ENCODE results near the gene TEX35. TPM values are rescaled to one million over a fixed set of nuclear protein-coding genes. Genes with fewer than 3 reads are reported as not detected.

Gene TEX35
- polyA plus RNA-seq, 1 donor (not counting 4 experiments of a cell fraction or from before 2014, with no cell fraction given): 0.18 TPM

- DNase-seq (ENCODE audit: low read depth, low spot score) (no peak), FAIRE-seq (no peak)
- Histone ChIP-seq H3K9me3 (ENCODE audit: control insufficient read depth, low read depth, low read length) (no peaks in the 10 kb centered on the region), H3K9me1 (ENCODE audit: control insufficient read depth, extremely low read depth, insufficient read depth, low read length) (no peaks in the 10 kb centered on the region), H3K4me2 (ENCODE audit: control insufficient read depth, extremely low read depth, insufficient read depth, low read depth, low read length) (no peak overlapping the region), H3K27ac (ENCODE audit: control insufficient read depth, insufficient read depth, low read length) (no peak overlapping the region), H3K4me1 (ENCODE audit: control insufficient read depth, extremely low read depth, insufficient read depth, low read length) (peaks cover 2% of the 10 kb centered on the region), H4K20me1 (ENCODE audit: control insufficient read depth, extremely low read depth, insufficient read depth, low read length) (no peaks in the 10 kb centered on the region), H2AFZ (ENCODE audit: control insufficient read depth, low read length) (no peak overlapping the region), H3K36me3 (ENCODE audit: control insufficient read depth in 2 of 2, extremely low read depth in 1 of 2, insufficient read depth in 2 of 2, low read length in 2 of 2) (no peaks in the 10 kb centered on the region), H3K79me2 (ENCODE audit: control insufficient read depth, insufficient read depth, low read length) (no peaks in the 10 kb centered on the region), H3K9ac (ENCODE audit: control insufficient read depth, extremely low read depth, insufficient read depth, low read length) (no peak overlapping the region), H3K4me3 (ENCODE audit: control insufficient read depth in 2 of 3, extremely low read depth in 1 of 3, insufficient read depth in 2 of 3, low read depth in 1 of 3, low read length in 3 of 3) (no peak overlapping the region), H3K27me3 (ENCODE audit: control insufficient read depth, extremely low read depth, insufficient read depth, low read length) (no peaks in the 10 kb centered on the region)
- dilution Hi-C loops (cut with MboI; ENCODE audit: extremely low pct_ligation_motif_present, low sequenced_read_pairs): no loop called here
- no peak for TF ChIP-seq EZH2 (IDR thresholded peaks at IDR 0.05; ENCODE audit: low read length)
- no peak for TF ChIP-seq CTCF (optimal IDR thresholded peaks at IDR 0.05 in 1 of 3, IDR thresholded peaks at IDR 0.05 in 1 of 3, conservative IDR thresholded peaks at IDR 0.05 in 1 of 3; ENCODE audit: extremely low read depth in 1 of 3, insufficient read depth in 2 of 3, low read length in 3 of 3)
Measured at GRCh38 chr1:178490967-178491366, 21.9 kb upstream of the TEX35 start.

- Histone ChIP-seq H3K9me3 (ENCODE audit: control insufficient read depth, low read depth, low read length) (no peaks in the 10 kb centered on the region), H3K9me1 (ENCODE audit: control insufficient read depth, extremely low read depth, insufficient read depth, low read length) (no peaks in the 10 kb centered on the region), H3K4me1 (ENCODE audit: control insufficient read depth, extremely low read depth, insufficient read depth, low read length) (peaks cover 2% of the 10 kb centered on the region), H3K36me3 (ENCODE audit: control insufficient read depth in 2 of 2, extremely low read depth in 1 of 2, insufficient read depth in 2 of 2, low read length in 2 of 2) (no peaks in the 10 kb centered on the region), H4K20me1 (ENCODE audit: control insufficient read depth, extremely low read depth, insufficient read depth, low read length) (no peaks in the 10 kb centered on the region), H3K9ac (ENCODE audit: control insufficient read depth, extremely low read depth, insufficient read depth, low read length) (no peak overlapping the region), H3K27me3 (ENCODE audit: control insufficient read depth, extremely low read depth, insufficient read depth, low read length) (no peaks in the 10 kb centered on the region), H3K79me2 (ENCODE audit: control insufficient read depth, insufficient read depth, low read length) (no peaks in the 10 kb centered on the region), H3K27ac (ENCODE audit: control insufficient read depth, insufficient read depth, low read length) (no peak overlapping the region), H3K4me3 (ENCODE audit: control insufficient read depth in 2 of 3, extremely low read depth in 1 of 3, insufficient read depth in 2 of 3, low read depth in 1 of 3, low read length in 3 of 3) (no peak overlapping the region), H3K4me2 (ENCODE audit: control insufficient read depth, extremely low read depth, insufficient read depth, low read depth, low read length) (no peak overlapping the region), H2AFZ (ENCODE audit: control insufficient read depth, low read length) (no peak overlapping the region)
- no peak for TF ChIP-seq CTCF (optimal IDR thresholded peaks at IDR 0.05 in 1 of 3, IDR thresholded peaks at IDR 0.05 in 1 of 3, conservative IDR thresholded peaks at IDR 0.05 in 1 of 3; ENCODE audit: extremely low read depth in 1 of 3, insufficient read depth in 2 of 3, low read length in 3 of 3)
- TF ChIP-seq EZH2 (IDR thresholded peaks at IDR 0.05; ENCODE audit: low read length): no peak
- no peak for FAIRE-seq
- dilution Hi-C loops (cut with MboI; ENCODE audit: extremely low pct_ligation_motif_present, low sequenced_read_pairs): no loop called here
- no peak for DNase-seq (ENCODE audit: low read depth, low spot score)
Measured at GRCh38 chr1:178491721-178492120, 21.2 kb upstream of the TEX35 start.
